Keratinocyte (primary cell): ENCODE measurements around the gene SLC25A44. TPM values are rescaled to one million over a fixed set of nuclear protein-coding genes. Genes with fewer than 3 reads are reported as not detected.

ENCODE experiments used
- DNase-seq: peaks from one replicate; pipeline ENCODE4 v3.0.0-alpha.2; 2011; ENCODE audit warnings: low read depth, missing footprints, low spot score
- FAIRE-seq: peaks from 2 replicates; lab custom pipeline; 2011; peaks lifted over from hg19 to GRCh38; lab: Jason Lieb, UNC
- H2AFZ ChIP-seq: 2 replicates; pipeline ENCODE4 v1.6.0; 2012; ENCODE audit warnings: low read length, control low read depth, inconsistent platforms; ENCODE audit not compliant: control insufficient read depth
- H3K27ac ChIP-seq: 2 replicates; pipeline ENCODE4 v1.5.1; 2011; ENCODE audit warnings: low read length; ENCODE audit not compliant: control insufficient read depth, insufficient read depth
- H3K27me3 ChIP-seq: 3 replicates; pipeline ENCODE4 v1.6.0; 2011; ENCODE audit warnings: low read length; ENCODE audit not compliant: control insufficient read depth, insufficient read depth; ENCODE audit errors: extremely low read depth
- H3K36me3 ChIP-seq, 2 experiments: 2 replicates in 1 of 2; 3 replicates in 1 of 2; pipeline ENCODE4 v1.5.1; 2011; ENCODE audit warnings: low read length in 2 of 2, mild to moderate bottlenecking in 1 of 2; ENCODE audit not compliant: control insufficient read depth in 2 of 2, insufficient read depth in 2 of 2; ENCODE audit errors: extremely low read depth in 1 of 2
- H3K4me1 ChIP-seq: 3 replicates; pipeline ENCODE4 v1.5.1; 2011; ENCODE audit warnings: low read length; ENCODE audit not compliant: control insufficient read depth, insufficient read depth; ENCODE audit errors: extremely low read depth
- H3K4me2 ChIP-seq: 3 replicates; pipeline ENCODE4 v1.6.0; 2011; ENCODE audit warnings: low read depth, low read length; ENCODE audit not compliant: control insufficient read depth, insufficient read depth; ENCODE audit errors: extremely low read depth
- H3K4me3 ChIP-seq, 3 experiments: fragments of 200-600 bp in 1 of 3; sonication (generic) in 1 of 3; 2 replicates in 2 of 3; 3 replicates in 1 of 3; pipeline ENCODE4 v1.5.1; 2011 to 2016; ENCODE audit warnings: low read length in 3 of 3, mild to moderate bottlenecking in 3 of 3, control low read depth in 2 of 3, inconsistent platforms in 1 of 3, low read depth in 1 of 3, mixed read lengths in 1 of 3, mixed run types in 1 of 3, moderate library complexity in 1 of 3; ENCODE audit not compliant: control insufficient read depth in 2 of 3, insufficient read depth in 2 of 3; ENCODE audit errors: extremely low read depth in 1 of 3
- H3K79me2 ChIP-seq: 2 replicates; pipeline ENCODE4 v1.6.0; 2012; ENCODE audit warnings: low read length; ENCODE audit not compliant: control insufficient read depth, insufficient read depth
- H3K9ac ChIP-seq: 3 replicates; pipeline ENCODE4 v1.6.0; 2011; ENCODE audit warnings: low read length; ENCODE audit not compliant: control insufficient read depth, insufficient read depth; ENCODE audit errors: extremely low read depth
- H3K9me1 ChIP-seq: 3 replicates; pipeline ENCODE4 v1.6.0; 2011; ENCODE audit warnings: low read length; ENCODE audit not compliant: control insufficient read depth, insufficient read depth; ENCODE audit errors: extremely low read depth
- H3K9me3 ChIP-seq: 2 replicates; pipeline ENCODE4 v1.5.1; 2012; ENCODE audit warnings: low read depth, low read length; ENCODE audit not compliant: control insufficient read depth
- H4K20me1 ChIP-seq: 3 replicates; pipeline ENCODE4 v1.6.0; 2011; ENCODE audit warnings: low read length; ENCODE audit not compliant: control insufficient read depth, insufficient read depth; ENCODE audit errors: extremely low read depth
- CTCF ChIP-seq, 3 experiments: IDR thresholded peaks in 1 of 3; conservative IDR thresholded peaks in 1 of 3; optimal IDR thresholded peaks in 1 of 3; 2 replicates in 2 of 3; 3 replicates in 1 of 3; pipeline versions ENCODE3 to v1.5.1; 2011; ENCODE audit warnings: low read length in 3 of 3, mild to moderate bottlenecking in 3 of 3, moderate library complexity in 2 of 3, control low read depth in 1 of 3, inconsistent platforms in 1 of 3; ENCODE audit not compliant: insufficient read depth in 2 of 3; ENCODE audit errors: extremely low read depth in 1 of 3
- EZH2 ChIP-seq: IDR thresholded peaks from one replicate; pipeline ENCODE4 v1.6.1; 2012; ENCODE audit warnings: inconsistent platforms, mild to moderate bottlenecking, low read length, moderate library complexity
- dilution Hi-C: fragments of 300-500 bp; cut with MboI; formaldehyde crosslinking; loops from one replicate; pipeline ENCODE4 v1.7.0; 2020; ENCODE audit warnings: low sequenced_read_pairs; ENCODE audit not compliant: extremely low pct_ligation_motif_present
- polyA plus RNA-seq, 5 experiments: library from polyadenylated mRNA; depleted of rRNA in 3 of 5; stranded (reverse) in 3 of 5; stranded (forward) in 1 of 5; unstranded in 1 of 5; fragments of >200 nt; gene quantifications; 1 replicate in 1 of 5; 2 replicates in 3 of 5; 3 replicates in 1 of 5; pipeline versions ENCODE4 v1.2.1 to v1.2.3, GENCODE V29; 2011 to 2012; ENCODE audit warnings: missing spikeins in 2 of 5, low read depth in 1 of 5, low replicate concordance in 1 of 5

The SLC25A44 gene
- polyA plus RNA-seq, 1 donor (not counting 4 experiments of a cell fraction or from before 2014, with no cell fraction given): 24.4 TPM

- Histone ChIP-seq H3K27me3 (peaks cover 13% of the 10 kb centered on the region), H2AFZ (no peak overlapping the region), H3K4me3 (no peak overlapping the region), H3K27ac (no peak overlapping the region), H3K9me1 (no peaks in the 10 kb centered on the region), H3K79me2 (no peaks in the 10 kb centered on the region), H4K20me1 (no peaks in the 10 kb centered on the region), H3K36me3 (peaks cover 21 to 35% of the 10 kb centered on the region in 2 experiments), H3K4me1 (peaks cover 25% of the 10 kb centered on the region), H3K9me3 (no peaks in the 10 kb centered on the region), H3K4me2 (no peak overlapping the region), H3K9ac (no peak overlapping the region)
- DNase-seq (no peak), FAIRE-seq (no peak)
- dilution Hi-C loops: no loop called here
- TF ChIP-seq CTCF (optimal IDR thresholded peaks at IDR 0.05 in 1 of 3, IDR thresholded peaks at IDR 0.05 in 1 of 3, conservative IDR thresholded peaks at IDR 0.05 in 1 of 3; ENCODE audit: extremely low read depth in 1 of 3, insufficient read depth in 2 of 3, low read length in 3 of 3): no peak
- TF ChIP-seq EZH2: no peak
Measured at GRCh38 chr1:156248323-156248683, 54.4 kb downstream of the SLC25A44 start.

- Histone ChIP-seq H3K27ac (no peak overlapping the region), H3K4me2 (no peak overlapping the region), H3K79me2 (no peaks in the 10 kb centered on the region), H3K36me3 (peaks cover 25 to 41% of the 10 kb centered on the region in 2 experiments), H3K9me3 (no peaks in the 10 kb centered on the region), H3K9ac (no peak overlapping the region), H3K27me3 (peaks cover 13% of the 10 kb centered on the region), H3K9me1 (no peaks in the 10 kb centered on the region), H4K20me1 (no peaks in the 10 kb centered on the region), H2AFZ (no peak overlapping the region), H3K4me3 (no peak overlapping the region), H3K4me1 (peaks cover 25% of the 10 kb centered on the region)
- no peak for DNase-seq
- FAIRE-seq: no peak
- TF ChIP-seq CTCF (optimal IDR thresholded peaks at IDR 0.05 in 1 of 3, IDR thresholded peaks at IDR 0.05 in 1 of 3, conservative IDR thresholded peaks at IDR 0.05 in 1 of 3; ENCODE audit: extremely low read depth in 1 of 3, insufficient read depth in 2 of 3, low read length in 3 of 3): no peak
- dilution Hi-C loops: no loop called here
Measured at GRCh38 chr1:156249593-156249992, 55.7 kb downstream of the SLC25A44 start.
